DMS 273 (cell line): ENCODE data around the gene E2F4.

Experiments
- DNase-seq: peaks from one replicate; lab custom pipeline; 2025; ENCODE audit not compliant: unreplicated experiment; lab: John Stamatoyannopoulos, UW

The E2F4 gene

GRCh38 chr16:67157106-67157748, 34.7 kb upstream of the E2F4 start:
- DNase-seq: no peak

GRCh38 chr16:67157892-67158635, 33.9 kb upstream of the E2F4 start:
- DNase-seq: peak; percentile 71

GRCh38 chr16:67158637-67159600, 33.0 kb upstream of the E2F4 start:
- DNase-seq: peak; percentile 65

GRCh38 chr16:67161595-67162058, 30.3 kb upstream of the E2F4 start:
- DNase-seq: peak; percentile 63

- DNase-seq: peak; percentile 84
These were observed 29.3 kb upstream of the E2F4 start for GRCh38 chr16:67162506-67163163.

- peak; percentile 88 for DNase-seq
These were observed 28.6 kb upstream of the E2F4 start for GRCh38 chr16:67163164-67163998.

GRCh38 chr16:67163999-67164558, 27.9 kb upstream of the E2F4 start:
- peak; percentile 54 for DNase-seq

- DNase-seq: peak; percentile 39
These were observed 27.3 kb upstream of the E2F4 start, which contains the start of gene HSF4 for GRCh38 chr16:67164599-67165061. HSF4 (plus strand) TSS chr16:67164745; CDS start chr16:67164812, 67 bp downstream.

- no peak for DNase-seq
These were observed 26.6 kb upstream of the E2F4 start for GRCh38 chr16:67165121-67166078.

GRCh38 chr16:67166110-67166547, 25.8 kb upstream of the E2F4 start:
- no peak for DNase-seq

- DNase-seq: no peak
These were observed 25.3 kb upstream of the E2F4 start for GRCh38 chr16:67166598-67167168.

- DNase-seq: no peak
These were observed 24.4 kb upstream of the E2F4 start for GRCh38 chr16:67167588-67167987.

- no peak for DNase-seq
These were observed 22.9 kb upstream of the E2F4 start for GRCh38 chr16:67169011-67169451.

- DNase-seq: peak; percentile 78
These were observed 22.2 kb upstream of the E2F4 start for GRCh38 chr16:67169642-67170167.

- DNase-seq: peak; percentile 94
These were observed 21.6 kb upstream of the E2F4 start, which contains the start of gene NOL3 for GRCh38 chr16:67170168-67170948. NOL3 (plus strand) TSS chr16:67170538.

GRCh38 chr16:67170949-67171649, 20.9 kb upstream of the E2F4 start:
- peak; percentile 68 for DNase-seq
